CD14-positive monocyte (primary cell): Measurements from ENCODE around the gene WDR76. TPM values are rescaled to one million over a fixed set of nuclear protein-coding genes. Genes with fewer than 3 reads are reported as not detected.

Experiments
- DNase-seq, 3 donors: peaks; one replicate each; pipeline ENCODE4 v3.0.0-alpha.2; 2011 to 2022
- H2AFZ ChIP-seq: 2 replicates; pipeline ENCODE4 v1.6.0; 2012; ENCODE audit warnings: mild to moderate bottlenecking, low read depth, low read length, inconsistent platforms; ENCODE audit not compliant: insufficient read depth, poor library complexity, severe bottlenecking
- H3K27ac ChIP-seq, 2 donors: 1 replicate in 1 of 2; 2 replicates in 1 of 2; pipeline ENCODE4 v1.5.1; 2012 to 2013; ENCODE audit warnings: low read length in 2 of 2, control low read depth in 1 of 2, inconsistent platforms in 1 of 2, low read depth in 1 of 2, mild to moderate bottlenecking in 1 of 2
- H3K27me3 ChIP-seq, 2 donors: one replicate each; pipeline versions ENCODE4 v1.6.0 to v1.6.1; 2011 to 2013; ENCODE audit warnings: low read length in 2 of 2; ENCODE audit not compliant: control insufficient read depth in 2 of 2, insufficient read depth in 2 of 2
- H3K36me3 ChIP-seq, 2 donors: replicated peaks in 1 of 2; 1 replicate in 1 of 2; 2 replicates in 1 of 2; pipeline versions ENCODE4 v1.5.1 to v1.6.1; 2012 to 2013; ENCODE audit warnings: low read length in 2 of 2, control low read depth in 1 of 2, inconsistent platforms in 1 of 2, mild to moderate bottlenecking in 1 of 2; ENCODE audit not compliant: insufficient read depth in 2 of 2, control insufficient read depth in 1 of 2
- H3K4me1 ChIP-seq, 2 donors: 1 replicate in 1 of 2; 2 replicates in 1 of 2; pipeline versions ENCODE4 v1.5.1 to v1.6.1; 2012 to 2013; ENCODE audit warnings: low read length in 2 of 2, control low read depth in 1 of 2, inconsistent platforms in 1 of 2, mild to moderate bottlenecking in 1 of 2, moderate library complexity in 1 of 2; ENCODE audit not compliant: insufficient read depth in 2 of 2, control insufficient read depth in 1 of 2
- H3K4me2 ChIP-seq: replicated peaks from 2 replicates; pipeline ENCODE3; 2012; ENCODE audit warnings: low read length, moderate library complexity, mild to moderate bottlenecking; ENCODE audit not compliant: poor library complexity, severe bottlenecking; ENCODE audit errors: extremely low read depth
- H3K4me3 ChIP-seq, 3 experiments: fragments of 200-600 bp in 1 of 3; sonication (generic) in 1 of 3; replicated peaks in 1 of 3; 1 replicate in 2 of 3; 2 replicates in 1 of 3; pipeline ENCODE4 v1.5.1; 2011 to 2013; ENCODE audit warnings: low read length in 3 of 3, mild to moderate bottlenecking in 3 of 3, control low read depth in 2 of 3, low read depth in 2 of 3, inconsistent platforms in 1 of 3, moderate library complexity in 1 of 3
- H3K79me2 ChIP-seq: 2 replicates; pipeline ENCODE4 v1.6.0; 2012; ENCODE audit warnings: mild to moderate bottlenecking, control low read depth, inconsistent platforms, low read length, moderate library complexity; ENCODE audit not compliant: insufficient read depth
- H3K9ac ChIP-seq: 2 replicates; pipeline ENCODE4 v1.6.0; 2017; ENCODE audit warnings: low read length, mild to moderate bottlenecking; ENCODE audit not compliant: insufficient read depth, poor library complexity, severe bottlenecking
- H3K9me3 ChIP-seq, 2 donors: replicated peaks in 1 of 2; 1 replicate in 1 of 2; 2 replicates in 1 of 2; pipeline versions ENCODE4 v1.5.1 to v1.6.1; 2012 to 2013; ENCODE audit warnings: low read length in 2 of 2, control low read depth in 1 of 2; ENCODE audit not compliant: control insufficient read depth in 1 of 2, insufficient read depth in 1 of 2
- H4K20me1 ChIP-seq: 2 replicates; pipeline ENCODE4 v1.6.0; 2012; ENCODE audit warnings: mild to moderate bottlenecking, low read length, control low read depth, moderate library complexity; ENCODE audit not compliant: insufficient read depth
- H3K27ac Mint-ChIP-seq, 7 donors: one replicate each; pipeline ENCODE4 v1.8.0; 2020; ENCODE audit warnings: mild to moderate bottlenecking in 7 of 7, mixed read lengths in 7 of 7, moderate library complexity in 6 of 7, inconsistent platforms in 2 of 7
- H3K27me3 Mint-ChIP-seq, 3 donors: one replicate each; pipeline ENCODE4 v1.8.0; 2021 to 2022; ENCODE audit warnings: low read depth in 3 of 3, mild to moderate bottlenecking in 3 of 3, mixed read lengths in 3 of 3, moderate library complexity in 3 of 3, inconsistent platforms in 1 of 3
- H3K36me3 Mint-ChIP-seq, 2 donors: one replicate each; pipeline ENCODE4 v1.8.0; 2020; ENCODE audit warnings: mixed read lengths in 2 of 2, inconsistent platforms in 1 of 2, mild to moderate bottlenecking in 1 of 2
- H3K4me1 Mint-ChIP-seq: one replicate; pipeline ENCODE4 v1.8.0; 2020; ENCODE audit warnings: mild to moderate bottlenecking, mixed read lengths
- H3K4me3 Mint-ChIP-seq, 2 donors: one replicate each; pipeline ENCODE4 v1.8.0; 2020; ENCODE audit warnings: mild to moderate bottlenecking in 2 of 2, mixed read lengths in 2 of 2, moderate library complexity in 1 of 2
- H3K9me3 Mint-ChIP-seq, 7 donors: one replicate each; pipeline ENCODE4 v1.8.0; 2020 to 2022; ENCODE audit warnings: mixed read lengths in 7 of 7, mild to moderate bottlenecking in 6 of 7, moderate library complexity in 6 of 7, inconsistent platforms in 2 of 7
- WGBS: methylation state at CpG from one replicate; pipeline ENCODE4 v1.1.5; 2013; ENCODE audit warnings: missing lambda C conversion rate; ENCODE audit not compliant: insufficient coverage; 5-methylcytosine and 5-hydroxymethylcytosine counted together
- intact Hi-C, 2 donors: fragments of 100-400 bp; cut with micrococcal nuclease; formaldehyde crosslinking; loops; one replicate each; pipeline versions ENCODE4 v1.15.0 to v1.15.1; 2023
- polyA plus RNA-seq, 3 donors: library from polyadenylated mRNA; depleted of rRNA in 1 of 3; unstranded in 2 of 3; stranded (reverse) in 1 of 3; fragments of 300-500 nt in 2 of 3; fragments of >200 nt in 1 of 3; fragmentation: Illumina TruSeq in 2 of 3; gene quantifications; 1 replicate in 2 of 3; 2 replicates in 1 of 3; pipeline ENCODE4 v1.2.3, GENCODE V29; 2012 to 2021
- TF ChIP-seq, protein P1 (sequence below): fragments of 200-600 bp; IDR thresholded peaks from one replicate; pipeline ENCODE4 v1.8.0; 2022; ENCODE audit warnings: antibody characterized with exemption, mild to moderate bottlenecking

WDR76 gene
- polyA plus RNA-seq, 3 donors: 0.32 to 0.91 (median 0.40) TPM

- H3K4me1 ChIP-seq: no peaks in the 10 kb centered on the region
- peaks cover 0 to 2% (median 0%) of the 10 kb centered on the region in 7 donors for H3K9me3 Mint-ChIP-seq
- no peaks in the 10 kb centered on the region for H3K79me2 ChIP-seq
- H3K4me2 ChIP-seq: no peak overlapping the region
- no peak overlapping the region for H3K4me3 ChIP-seq
- no peaks in the 10 kb centered on the region for H3K9me3 ChIP-seq
- no peak overlapping the region for H3K27ac ChIP-seq
- TF ChIP-seq, protein P1, sequence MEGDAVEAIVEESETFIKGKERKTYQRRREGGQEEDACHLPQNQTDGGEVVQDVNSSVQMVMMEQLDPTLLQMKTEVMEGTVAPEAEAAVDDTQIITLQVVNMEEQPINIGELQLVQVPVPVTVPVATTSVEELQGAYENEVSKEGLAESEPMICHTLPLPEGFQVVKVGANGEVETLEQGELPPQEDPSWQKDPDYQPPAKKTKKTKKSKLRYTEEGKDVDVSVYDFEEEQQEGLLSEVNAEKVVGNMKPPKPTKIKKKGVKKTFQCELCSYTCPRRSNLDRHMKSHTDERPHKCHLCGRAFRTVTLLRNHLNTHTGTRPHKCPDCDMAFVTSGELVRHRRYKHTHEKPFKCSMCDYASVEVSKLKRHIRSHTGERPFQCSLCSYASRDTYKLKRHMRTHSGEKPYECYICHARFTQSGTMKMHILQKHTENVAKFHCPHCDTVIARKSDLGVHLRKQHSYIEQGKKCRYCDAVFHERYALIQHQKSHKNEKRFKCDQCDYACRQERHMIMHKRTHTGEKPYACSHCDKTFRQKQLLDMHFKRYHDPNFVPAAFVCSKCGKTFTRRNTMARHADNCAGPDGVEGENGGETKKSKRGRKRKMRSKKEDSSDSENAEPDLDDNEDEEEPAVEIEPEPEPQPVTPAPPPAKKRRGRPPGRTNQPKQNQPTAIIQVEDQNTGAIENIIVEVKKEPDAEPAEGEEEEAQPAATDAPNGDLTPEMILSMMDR: no peak
- 92% methylated on average over 10 of the region's 10 CpGs for WGBS
- DNase-seq: no peak
- no peak overlapping the region for H3K9ac ChIP-seq
- H4K20me1 ChIP-seq: no peaks in the 10 kb centered on the region
- H3K4me3 Mint-ChIP-seq: no peak overlapping the region
- H3K27me3 ChIP-seq: no peaks in the 10 kb centered on the region
- no peaks in the 10 kb centered on the region for H3K4me1 Mint-ChIP-seq
- H3K36me3 Mint-ChIP-seq: peaks cover 37 to 63% of the 10 kb centered on the region in 2 donors
- no peaks in the 10 kb centered on the region for H3K27me3 Mint-ChIP-seq
- intact Hi-C loops: no loop called here
- H3K27ac Mint-ChIP-seq: peak overlapping the region in 1 of 7 donors; percentile 13
- H3K36me3 ChIP-seq: peaks cover 0 to 60% of the 10 kb centered on the region in 2 donors
- no peak overlapping the region for H2AFZ ChIP-seq
Measured at GRCh38 chr15:43873651-43874050, 46.8 kb downstream of the WDR76 start.

DNA sequence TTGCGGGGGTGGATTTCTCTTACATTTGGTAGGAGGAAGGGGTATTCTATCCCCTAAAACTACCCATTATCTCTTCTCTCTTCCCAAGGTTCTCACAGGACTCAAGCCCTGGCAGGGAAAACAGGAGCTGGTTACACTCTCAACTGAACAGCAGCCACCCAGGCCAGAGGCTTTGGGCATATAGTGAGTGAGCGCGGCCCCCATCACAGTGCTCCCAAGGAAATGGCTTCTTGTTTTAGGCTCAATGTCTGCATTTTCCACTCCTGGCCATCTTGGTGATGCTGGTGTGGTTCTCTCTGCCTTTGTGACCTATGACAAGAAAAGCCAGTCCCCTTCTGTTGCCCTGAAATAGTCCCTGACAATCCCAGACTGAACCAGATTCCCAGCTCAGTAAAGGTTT lies 50.1 kb downstream of the WDR76 start:
- Histone ChIP-seq H3K27ac (no peak overlapping the region), H3K4me2 (no peak overlapping the region), H3K36me3 (peaks cover 0 to 58% of the 10 kb centered on the region in 2 donors), H3K9ac (no peak overlapping the region), H3K79me2 (no peaks in the 10 kb centered on the region), H3K9me3 (no peaks in the 10 kb centered on the region), H3K4me1 (no peaks in the 10 kb centered on the region), H4K20me1 (no peaks in the 10 kb centered on the region), H3K27me3 (no peaks in the 10 kb centered on the region), H2AFZ (no peak overlapping the region), H3K4me3 (no peak overlapping the region)
- Mint-ChIP-seq H3K9me3 (peaks cover 0 to 2% (median 0%) of the 10 kb centered on the region in 7 donors), H3K27ac (peak overlapping the region in 1 of 7 donors; percentile 54), H3K27me3 (no peaks in the 10 kb centered on the region), H3K4me1 (no peaks in the 10 kb centered on the region), H3K4me3 (no peak overlapping the region), H3K36me3 (peaks cover 39 to 66% of the 10 kb centered on the region in 2 donors)
- WGBS: no CpG with 5 or more reads among the region's 3 CpGs
- DNase-seq: no peak
- TF ChIP-seq, protein P1: no peak
- intact Hi-C loops: no loop called here
